UCSD-AML1 (cell line): ENCODE measurements around the gene ZNF582.
"Not testable (repeated sequence)": the region's sequence is repeated elsewhere in the genome, so short reads cannot be mapped to it uniquely, and the experiment has no call there.

Experiments
- DNase-seq: peaks from one replicate; lab custom pipeline; 2025; ENCODE audit not compliant: unreplicated experiment; lab: John Stamatoyannopoulos, UW

The ZNF582 gene

DNA sequence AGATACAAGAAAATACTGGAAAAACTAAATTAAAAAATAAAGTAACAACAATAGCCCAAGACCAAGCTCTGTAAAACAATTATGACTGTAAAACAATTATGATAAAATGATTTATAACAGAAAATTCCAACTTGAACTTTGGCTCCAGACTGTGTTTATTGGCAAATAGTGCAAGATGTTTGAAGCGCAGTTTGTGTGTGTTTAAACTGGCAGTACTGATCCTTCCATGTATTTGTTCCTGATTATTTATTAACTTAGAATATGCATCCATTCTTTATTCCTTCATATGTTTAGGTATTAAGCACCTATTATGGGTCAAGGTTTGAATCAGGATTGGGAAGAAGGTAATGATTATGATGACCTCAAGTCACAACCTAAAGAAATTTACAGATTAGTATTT, 37.8 kb downstream of the ZNF582 start:
- DNase-seq: no peak

- DNase-seq: no peak
Measured at GRCh38 chr19:56351208-56351607, 42.1 kb downstream of the ZNF582 start.

GRCh38 chr19:56350416-56351045, 42.8 kb downstream of the ZNF582 start:
- DNase-seq: no peak

DNA sequence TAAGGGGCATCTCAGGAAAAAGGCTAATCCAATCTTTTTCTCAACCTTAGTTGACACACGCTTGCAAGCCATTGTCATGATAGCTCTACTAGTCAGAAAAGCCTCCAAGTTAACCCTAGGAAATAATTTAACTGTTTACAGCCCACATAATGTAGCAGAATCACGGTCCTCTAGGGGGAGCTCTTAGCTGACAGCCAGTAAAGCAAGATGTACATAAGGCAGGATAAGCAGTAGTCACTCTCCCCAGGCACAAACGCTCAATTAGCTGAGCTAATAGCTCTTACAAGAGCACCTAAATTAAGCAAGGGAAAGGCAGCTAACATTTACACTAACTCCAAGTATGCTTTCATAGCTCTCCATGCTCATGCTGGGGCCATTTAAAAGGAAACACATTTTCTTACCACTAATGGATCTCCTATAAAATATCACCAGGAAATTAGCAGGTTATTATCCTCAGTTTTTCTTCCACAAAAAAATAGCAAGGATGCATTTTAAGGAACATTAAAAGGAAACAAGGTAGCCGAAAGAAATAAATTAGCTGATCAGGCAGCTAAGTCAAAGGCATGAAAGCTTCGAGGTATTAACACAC, 45.0 kb downstream of the ZNF582 start:
- DNase-seq: no peak

DNA sequence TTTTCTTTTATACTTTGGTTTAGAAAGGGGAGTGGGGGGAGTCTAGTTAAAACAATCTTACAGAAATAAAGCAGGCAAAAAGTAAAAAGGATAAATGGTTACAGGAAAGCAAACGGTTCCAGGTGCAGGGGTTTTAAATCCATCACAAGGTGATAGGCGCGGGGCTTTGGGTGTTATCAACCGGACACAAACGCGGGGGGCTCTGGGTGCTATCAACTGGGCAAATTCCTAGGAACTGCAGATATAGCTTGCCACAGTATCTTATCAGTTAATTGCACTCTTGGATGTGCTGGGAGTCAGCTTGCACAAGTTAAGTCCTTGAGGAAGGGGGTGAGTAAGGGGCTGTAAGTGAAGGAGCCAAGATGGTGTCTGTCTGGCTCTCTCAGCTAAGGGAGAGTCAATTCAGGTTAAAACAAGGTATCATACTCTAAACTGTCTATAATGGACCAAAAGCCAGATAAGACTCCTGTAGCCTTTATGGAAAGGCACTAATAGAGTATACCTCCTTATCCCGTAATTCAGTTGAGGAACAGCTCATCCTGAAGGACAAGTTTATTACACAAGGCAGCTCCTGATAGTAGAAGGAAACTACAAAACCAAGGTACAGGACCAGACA, 46.1 kb downstream of the ZNF582 start:
- DNase-seq: no peak

DNA sequence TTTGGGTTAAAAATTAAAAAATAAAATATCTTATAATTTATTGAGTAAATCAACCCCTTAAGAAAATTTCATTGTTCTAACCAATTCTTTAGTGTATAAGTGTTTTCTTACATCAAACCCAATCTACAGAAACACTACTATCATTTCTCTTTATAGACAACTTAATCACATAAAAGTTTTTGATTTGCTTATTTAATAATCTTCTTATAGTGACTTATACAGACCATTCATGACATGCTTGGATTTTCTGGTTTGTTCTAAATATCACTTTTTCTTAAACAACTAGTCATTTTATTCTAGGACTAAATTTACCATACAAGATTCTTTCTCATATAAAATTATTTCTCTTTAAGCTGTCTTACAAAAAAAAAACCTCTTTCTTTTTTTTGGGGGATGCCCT, 51.4 kb downstream of the ZNF582 start:
- DNase-seq: no peak

DNA sequence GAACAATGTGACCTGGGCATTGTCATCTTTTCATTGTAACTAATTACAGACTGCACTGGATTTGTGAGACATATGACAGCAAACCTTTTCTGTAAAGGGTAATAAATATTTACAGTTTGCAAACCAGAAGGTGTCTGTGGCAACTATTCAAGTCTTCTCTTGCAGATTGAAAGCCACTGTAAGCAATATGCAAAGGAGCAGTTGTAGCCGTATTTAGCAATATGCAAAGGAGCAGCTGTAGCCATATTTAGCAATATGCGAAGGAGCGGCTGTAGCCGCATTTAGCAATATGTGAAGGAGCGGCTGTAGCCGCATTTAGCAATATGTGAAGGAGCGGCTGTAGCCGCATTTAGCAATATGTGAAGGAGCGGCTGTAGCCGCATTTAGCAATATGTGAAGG, 54.3 kb downstream of the ZNF582 start:
- DNase-seq: not testable (repeated sequence)

GRCh38 chr19:56337077-56337476, 56.3 kb downstream of the ZNF582 start:
- DNase-seq: not testable (repeated sequence)

GRCh38 chr19:56335371-56335770, 58.0 kb downstream of the ZNF582 start:
- DNase-seq: not testable (repeated sequence)

GRCh38 chr19:56333506-56333905, 59.8 kb downstream of the ZNF582 start:
- no peak for DNase-seq
